Esophagus muscularis mucosa (tissue), 4 donors: ENCODE measurements around the gene DPP9. TPM values are rescaled to one million over a fixed set of nuclear protein-coding genes. Genes with fewer than 3 reads are reported as not detected.

Source experiments
- DNase-seq: peaks from one replicate; pipeline ENCODE4 v3.0.0-alpha.2; 2017; ENCODE audit errors: extremely low spot score
- H3K27ac ChIP-seq, 4 donors: fragments of 200-600 bp; sonication (generic); replicated peaks in 1 of 4; 1 replicate in 3 of 4; 2 replicates in 1 of 4; pipeline ENCODE4 v1.5.1; 2016 to 2019; ENCODE audit warnings: mild to moderate bottlenecking in 1 of 4
- H3K27me3 ChIP-seq, 4 donors: fragments of 200-600 bp; sonication (generic); one replicate each; pipeline versions ENCODE4 v1.5.1 to v1.6.0; 2016 to 2019
- H3K36me3 ChIP-seq, 4 donors: fragments of 200-600 bp; sonication (generic); one replicate each; pipeline ENCODE4 v1.5.1; 2016 to 2019
- H3K4me1 ChIP-seq, 4 donors: fragments of 200-600 bp; sonication (generic); one replicate each; pipeline ENCODE4 v1.5.1; 2016 to 2019
- H3K4me3 ChIP-seq, 4 donors: fragments of 200-600 bp; sonication (generic); 1 replicate in 2 of 4; 2 replicates in 2 of 4; pipeline ENCODE4 v1.5.1; 2016 to 2019; ENCODE audit warnings: mild to moderate bottlenecking in 4 of 4, moderate library complexity in 1 of 4
- H3K9me3 ChIP-seq, 4 donors: fragments of 200-600 bp; sonication (generic); 1 replicate in 3 of 4; 2 replicates in 1 of 4; pipeline ENCODE4 v1.5.1; 2016 to 2019
- CTCF ChIP-seq, 3 experiments: fragments of 200-600 bp in 2 of 3; fragments of 450-650 bp in 1 of 3; sonication (generic) in 2 of 3; IDR thresholded peaks; one replicate each; pipeline ENCODE4 v1.5.1; 2017 to 2019; ENCODE audit warnings: antibody characterized with exemption in 3 of 3, mild to moderate bottlenecking in 2 of 3, moderate library complexity in 1 of 3
- EP300 ChIP-seq: sonication (generic); formaldehyde crosslinking; IDR thresholded peaks from one replicate; pipeline ENCODE4 v1.6.1; 2017; ENCODE audit warnings: antibody characterized with exemption
- POLR2A ChIP-seq: fragments of 450-650 bp; IDR thresholded peaks from one replicate; pipeline ENCODE4 v1.6.1; 2017; ENCODE audit warnings: antibody characterized with exemption, moderate library complexity, mild to moderate bottlenecking, low read depth
- POLR2AphosphoS5 ChIP-seq, 2 donors: sonication (generic); formaldehyde crosslinking; IDR thresholded peaks; one replicate each; pipeline ENCODE4 v1.6.1; 2017; ENCODE audit warnings: antibody characterized with exemption in 2 of 2
- WGBS: methylation state at CpG from one replicate; pipeline ENCODE4 v1.1.5; 2018; 5-methylcytosine and 5-hydroxymethylcytosine counted together
- intact Hi-C: fragments of 100-400 bp; cut with DNase I; formaldehyde crosslinking; loops from one replicate; pipeline ENCODE4 v1.15.1; 2023
- small RNA-seq, 3 donors: library from RNA; depleted of rRNA; stranded (forward); fragments of <200 nt; gene quantifications; one replicate each; pipeline ENCODE3, GENCODE V24; 2016
- total RNA-seq, 4 donors: library from RNA; depleted of rRNA; stranded (reverse); fragments of >200 nt; gene quantifications; one replicate each; pipeline versions ENCODE4 v1.1.0 to v1.2.1, GENCODE V29; 2016

Gene DPP9
- total RNA-seq, 4 donors from 2014 or later: 42.4 to 106 (median 56.0) TPM

- intact Hi-C loops: loop anchor here (5.0 kb wide), 2 partner anchors 58 to 78 kb away; partner anchors contain the start of gene SEMA6B
- H3K4me1 ChIP-seq: peaks cover 19 to 49% (median 42%) of the 10 kb centered on the region in 4 donors
- no peaks in the 10 kb centered on the region for H3K36me3 ChIP-seq
- H3K9me3 ChIP-seq: no peaks in the 10 kb centered on the region
- 36% methylated on average over 13 of the region's 13 CpGs for WGBS
- no peak for TF ChIP-seq POLR2AphosphoS5 (IDR thresholded peaks at IDR 0.05)
- TF ChIP-seq EP300: no peak
- TF ChIP-seq CTCF (IDR thresholded peaks at IDR 0.05): no peak
- TF ChIP-seq POLR2A: no peak
- H3K4me3 ChIP-seq: peak overlapping the region; percentile 55 to 61 (median 58)
- H3K27me3 ChIP-seq: peaks cover 0 to 8% (median 3%) of the 10 kb centered on the region in 4 donors
- DNase-seq: no peak
- H3K27ac ChIP-seq: peak overlapping the region in 1 of 4 donors; percentile 4
Measured at GRCh38 chr19:4635754-4636116, 87.9 kb downstream of the DPP9 start.

- TF ChIP-seq CTCF (IDR thresholded peaks at IDR 0.05): peak; percentile 48 to 78 (median 50)
- no peak for TF ChIP-seq POLR2A
- no peak for DNase-seq
- WGBS: 37% methylated on average over 11 of the region's 14 CpGs
- no peaks in the 10 kb centered on the region for H3K9me3 ChIP-seq
- intact Hi-C loops: no loop called here
- H3K36me3 ChIP-seq: no peaks in the 10 kb centered on the region
- H3K4me3 ChIP-seq: no peak overlapping the region
- H3K27ac ChIP-seq: no peak overlapping the region
- H3K27me3 ChIP-seq: peaks cover 0 to 13% (median 3%) of the 10 kb centered on the region in 4 donors
- H3K4me1 ChIP-seq: peaks cover 14 to 29% (median 22%) of the 10 kb centered on the region in 4 donors
Measured at GRCh38 chr19:4633140-4633967, 90.3 kb downstream of the DPP9 start.

Small RNA genes within 50 kb of the gene (small RNA-seq; reads per million reads assigned to genes)
- gene MIR7-3: 0 to 0.34 (median 0) reads per million in 3 donors

Other genes starting within 250 kb of the DPP9 start
- 100 to 1,000 TPM in 2 of 4 donors, 10 to 100 TPM in 2; 45.7 to 134 (median 91.1) TPM for gene PLIN4, start 205.4 kb downstream of the DPP9 start, total RNA-seq
- gene PLIN5, start 188.6 kb downstream of the DPP9 start, total RNA-seq: 10 to 100 TPM in 1 of 4 donors, 1 to 10 TPM in 3; 7.9 to 11.9 (median 9.1) TPM
- 1 to 10 TPM in 2 of 4 donors, under 1 TPM in 2; 0.17 to 9.4 (median 0.79) TPM for gene LRG1, start 183.8 kb downstream of the DPP9 start, total RNA-seq
- 10 to 100 TPM in 2 of 4 donors, 1 to 10 TPM in 2; 3.7 to 22.5 (median 14.2) TPM for gene SEMA6B, start 164.2 kb downstream of the DPP9 start, total RNA-seq
- 10 to 100 TPM in 3 of 4 donors, 1 to 10 TPM in 1; 5.5 to 16.5 (median 13.2) TPM for gene TNFAIP8L1, start 84.3 kb downstream of the DPP9 start, total RNA-seq
- 10 to 100 TPM; 22.8 to 59.2 (median 42.8) TPM for gene MYDGF, start 53.5 kb downstream of the DPP9 start, total RNA-seq
- 10 to 100 TPM; 16.2 to 22.8 (median 19.9) TPM for gene FEM1A, start 67.9 kb upstream of the DPP9 start, total RNA-seq
- gene TICAM1, start 107.9 kb upstream of the DPP9 start, total RNA-seq: 1 to 10 TPM; 7.5 to 8.3 (median 8.0) TPM
- 10 to 100 TPM; 15.4 to 69.0 (median 51.1) TPM for gene PLIN3, start 143.8 kb upstream of the DPP9 start, total RNA-seq
- under 1 TPM in 1 of 4 donors, not detected in 3; 0.26 TPM for gene ARRDC5, start 179.1 kb upstream of the DPP9 start, total RNA-seq
- 1 to 10 TPM in 1 of 4 donors, under 1 TPM in 3; 0.33 to 1.2 (median 0.64) TPM for gene UHRF1, start 185.7 kb upstream of the DPP9 start, total RNA-seq
- gene KDM4B, start 245.3 kb upstream of the DPP9 start, total RNA-seq: 10 to 100 TPM; 26.0 to 51.2 (median 34.2) TPM